Effector memory CD4-positive, alpha-beta T cell (primary cell): ENCODE data around the gene GPM6B.

Experiments
- DNase-seq, 3 donors: peaks; one replicate each; pipeline ENCODE4 v3.0.0-alpha.2; 2020
- H3K27ac ChIP-seq: 2 replicates; pipeline ENCODE4 v1.7.0; 2013; ENCODE audit warnings: mild to moderate bottlenecking, low read length, moderate library complexity; ENCODE audit not compliant: insufficient read depth, poor library complexity, severe bottlenecking
- H3K27me3 ChIP-seq: replicated peaks from 2 replicates; pipeline ENCODE4 v1.7.0; 2013; ENCODE audit warnings: mild to moderate bottlenecking, low read length; ENCODE audit not compliant: insufficient read depth, control insufficient read depth, poor library complexity, severe bottlenecking
- H3K36me3 ChIP-seq: 2 replicates; pipeline ENCODE4 v1.7.0; 2013; ENCODE audit warnings: mild to moderate bottlenecking, low read length, moderate library complexity; ENCODE audit not compliant: control insufficient read depth, insufficient read depth
- H3K4me1 ChIP-seq: 2 replicates; pipeline ENCODE4 v1.7.0; 2013; ENCODE audit warnings: low read length, mild to moderate bottlenecking; ENCODE audit not compliant: control insufficient read depth, insufficient read depth, poor library complexity, severe bottlenecking
- H3K4me3 ChIP-seq: 2 replicates; pipeline ENCODE4 v1.7.0; 2013; ENCODE audit warnings: low read length, low read depth, mild to moderate bottlenecking; ENCODE audit not compliant: insufficient read depth, poor library complexity, severe bottlenecking
- H3K9me3 ChIP-seq: 2 replicates; pipeline ENCODE4 v1.7.0; 2013; ENCODE audit warnings: mild to moderate bottlenecking, low read length, moderate library complexity; ENCODE audit not compliant: control insufficient read depth
- total RNA-seq, 3 donors: gene quantifications; one replicate each; lab custom pipeline; 2026; lab: John Stamatoyannopoulos, UW

Gene GPM6B
- 0 to 0.09 (median 0) reads per million in 3 donors for total RNA-seq

GRCh38 chrX:13816643-13817627 lies at the start of gene GPM6B:
Gene GPM6B, minus strand, starts transcription at chrX:13817093. Its CDS starts 189 bp downstream, at chrX:13816904.
- H3K4me3 ChIP-seq: no peak within 1 kb of the TSS
- H3K4me1 ChIP-seq: no peaks in the 10 kb centered on the region
- DNase-seq: no peak
- H3K9me3 ChIP-seq: no peaks in the 10 kb centered on the region
- no peaks in the 10 kb centered on the region for H3K36me3 ChIP-seq
- no peaks in the 10 kb centered on the region for H3K27me3 ChIP-seq
- H3K27ac ChIP-seq: no peak within 1 kb of the TSS

GRCh38 chrX:13864264-13864663 lies 47.4 kb upstream of the GPM6B start:
- no peak for DNase-seq
- Histone ChIP-seq H3K27ac (no peak overlapping the region), H3K9me3 (no peaks in the 10 kb centered on the region), H3K4me3 (no peak overlapping the region), H3K36me3 (no peaks in the 10 kb centered on the region), H3K4me1 (no peaks in the 10 kb centered on the region), H3K27me3 (no peaks in the 10 kb centered on the region)

GRCh38 chrX:13863324-13863723 lies 46.4 kb upstream of the GPM6B start:
- H3K27ac ChIP-seq: no peak overlapping the region
- H3K36me3 ChIP-seq: no peaks in the 10 kb centered on the region
- no peak overlapping the region for H3K4me3 ChIP-seq
- H3K4me1 ChIP-seq: no peaks in the 10 kb centered on the region
- no peaks in the 10 kb centered on the region for H3K27me3 ChIP-seq
- H3K9me3 ChIP-seq: no peaks in the 10 kb centered on the region
- DNase-seq: no peak

- Histone ChIP-seq H3K4me3 (no peak overlapping the region), H3K36me3 (no peaks in the 10 kb centered on the region), H3K4me1 (no peaks in the 10 kb centered on the region), H3K27ac (no peak overlapping the region), H3K9me3 (no peaks in the 10 kb centered on the region), H3K27me3 (no peaks in the 10 kb centered on the region)
- no peak for DNase-seq
Observed at GRCh38 chrX:13859724-13860123, 42.8 kb upstream of the GPM6B start.

- Histone ChIP-seq H3K9me3 (no peaks in the 10 kb centered on the region), H3K4me1 (no peaks in the 10 kb centered on the region), H3K36me3 (no peaks in the 10 kb centered on the region), H3K4me3 (no peak overlapping the region), H3K27ac (no peak overlapping the region), H3K27me3 (no peaks in the 10 kb centered on the region)
- DNase-seq: no peak
Observed at GRCh38 chrX:13857804-13858203, 40.9 kb upstream of the GPM6B start.

- H3K9me3 ChIP-seq: no peaks in the 10 kb centered on the region
- H3K4me3 ChIP-seq: no peak overlapping the region
- DNase-seq: no peak
- H3K27me3 ChIP-seq: no peaks in the 10 kb centered on the region
- no peaks in the 10 kb centered on the region for H3K36me3 ChIP-seq
- no peak overlapping the region for H3K27ac ChIP-seq
- H3K4me1 ChIP-seq: no peaks in the 10 kb centered on the region
Observed at GRCh38 chrX:13855689-13856450, 39.0 kb upstream of the GPM6B start.

- H3K27ac ChIP-seq: no peak overlapping the region
- DNase-seq: no peak
- no peaks in the 10 kb centered on the region for H3K4me1 ChIP-seq
- H3K36me3 ChIP-seq: no peaks in the 10 kb centered on the region
- H3K4me3 ChIP-seq: no peak overlapping the region
- no peaks in the 10 kb centered on the region for H3K9me3 ChIP-seq
- H3K27me3 ChIP-seq: no peaks in the 10 kb centered on the region
Observed at GRCh38 chrX:13854003-13854402, 37.1 kb upstream of the GPM6B start.

GRCh38 chrX:13852001-13852695 lies 35.3 kb upstream of the GPM6B start:
- Histone ChIP-seq H3K36me3 (no peaks in the 10 kb centered on the region), H3K4me1 (no peaks in the 10 kb centered on the region), H3K4me3 (no peak overlapping the region), H3K27ac (no peak overlapping the region), H3K27me3 (no peaks in the 10 kb centered on the region), H3K9me3 (no peaks in the 10 kb centered on the region)
- DNase-seq: no peak

GRCh38 chrX:13845721-13846378 lies 29.0 kb upstream of the GPM6B start:
- Histone ChIP-seq H3K27ac (no peak overlapping the region), H3K4me3 (no peak overlapping the region), H3K36me3 (no peaks in the 10 kb centered on the region), H3K27me3 (no peaks in the 10 kb centered on the region), H3K9me3 (no peaks in the 10 kb centered on the region), H3K4me1 (no peaks in the 10 kb centered on the region)
- DNase-seq: no peak
